ENCODE data around the gene C11orf52.

The C11orf52 gene

DNA sequence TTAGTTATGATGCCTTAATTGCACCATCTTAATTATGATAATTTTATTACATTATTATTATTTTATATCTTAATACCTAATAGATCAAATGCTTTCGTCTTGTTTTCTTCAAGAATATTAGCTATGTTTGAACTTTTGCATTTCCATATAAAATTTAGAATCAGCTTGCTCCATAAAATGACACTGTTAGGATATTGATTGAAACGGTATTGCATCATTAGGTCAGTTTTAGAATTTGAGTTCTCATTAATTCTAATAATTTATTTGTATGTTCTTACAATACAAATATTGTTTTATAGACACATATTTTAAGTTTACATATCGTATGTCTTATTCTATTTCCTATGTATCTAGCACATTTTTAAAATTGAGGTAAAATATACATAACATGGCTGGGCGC, 32.7 kb upstream of the C11orf52 start:
- Histone ChIP-seq H3K27me3 (ENCODE audit: insufficient read depth, poor library complexity, severe bottlenecking) (no peaks in the 10 kb centered on the region), H3K27ac (replicated peaks) (no peak overlapping the region), H3K4me3 (replicated peaks; ENCODE audit: insufficient read depth, low read length) (no peak overlapping the region)
- TF ChIP-seq, protein P1, sequence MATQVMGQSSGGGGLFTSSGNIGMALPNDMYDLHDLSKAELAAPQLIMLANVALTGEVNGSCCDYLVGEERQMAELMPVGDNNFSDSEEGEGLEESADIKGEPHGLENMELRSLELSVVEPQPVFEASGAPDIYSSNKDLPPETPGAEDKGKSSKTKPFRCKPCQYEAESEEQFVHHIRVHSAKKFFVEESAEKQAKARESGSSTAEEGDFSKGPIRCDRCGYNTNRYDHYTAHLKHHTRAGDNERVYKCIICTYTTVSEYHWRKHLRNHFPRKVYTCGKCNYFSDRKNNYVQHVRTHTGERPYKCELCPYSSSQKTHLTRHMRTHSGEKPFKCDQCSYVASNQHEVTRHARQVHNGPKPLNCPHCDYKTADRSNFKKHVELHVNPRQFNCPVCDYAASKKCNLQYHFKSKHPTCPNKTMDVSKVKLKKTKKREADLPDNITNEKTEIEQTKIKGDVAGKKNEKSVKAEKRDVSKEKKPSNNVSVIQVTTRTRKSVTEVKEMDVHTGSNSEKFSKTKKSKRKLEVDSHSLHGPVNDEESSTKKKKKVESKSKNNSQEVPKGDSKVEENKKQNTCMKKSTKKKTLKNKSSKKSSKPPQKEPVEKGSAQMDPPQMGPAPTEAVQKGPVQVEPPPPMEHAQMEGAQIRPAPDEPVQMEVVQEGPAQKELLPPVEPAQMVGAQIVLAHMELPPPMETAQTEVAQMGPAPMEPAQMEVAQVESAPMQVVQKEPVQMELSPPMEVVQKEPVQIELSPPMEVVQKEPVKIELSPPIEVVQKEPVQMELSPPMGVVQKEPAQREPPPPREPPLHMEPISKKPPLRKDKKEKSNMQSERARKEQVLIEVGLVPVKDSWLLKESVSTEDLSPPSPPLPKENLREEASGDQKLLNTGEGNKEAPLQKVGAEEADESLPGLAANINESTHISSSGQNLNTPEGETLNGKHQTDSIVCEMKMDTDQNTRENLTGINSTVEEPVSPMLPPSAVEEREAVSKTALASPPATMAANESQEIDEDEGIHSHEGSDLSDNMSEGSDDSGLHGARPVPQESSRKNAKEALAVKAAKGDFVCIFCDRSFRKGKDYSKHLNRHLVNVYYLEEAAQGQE (IDR thresholded peaks at IDR 0.05; ENCODE audit: insufficient replicate concordance, low read depth): no peak
- TF ChIP-seq POLR2AphosphoS5 (IDR thresholded peaks at IDR 0.05; ENCODE audit: low read depth) (no peak), GABPA (IDR thresholded peaks at IDR 0.05; ENCODE audit: low read depth) (no peak), SPI1 (IDR thresholded peaks at IDR 0.05; ENCODE audit: borderline replicate concordance, low read depth) (no peak)
- TF ChIP-seq, protein P2, sequence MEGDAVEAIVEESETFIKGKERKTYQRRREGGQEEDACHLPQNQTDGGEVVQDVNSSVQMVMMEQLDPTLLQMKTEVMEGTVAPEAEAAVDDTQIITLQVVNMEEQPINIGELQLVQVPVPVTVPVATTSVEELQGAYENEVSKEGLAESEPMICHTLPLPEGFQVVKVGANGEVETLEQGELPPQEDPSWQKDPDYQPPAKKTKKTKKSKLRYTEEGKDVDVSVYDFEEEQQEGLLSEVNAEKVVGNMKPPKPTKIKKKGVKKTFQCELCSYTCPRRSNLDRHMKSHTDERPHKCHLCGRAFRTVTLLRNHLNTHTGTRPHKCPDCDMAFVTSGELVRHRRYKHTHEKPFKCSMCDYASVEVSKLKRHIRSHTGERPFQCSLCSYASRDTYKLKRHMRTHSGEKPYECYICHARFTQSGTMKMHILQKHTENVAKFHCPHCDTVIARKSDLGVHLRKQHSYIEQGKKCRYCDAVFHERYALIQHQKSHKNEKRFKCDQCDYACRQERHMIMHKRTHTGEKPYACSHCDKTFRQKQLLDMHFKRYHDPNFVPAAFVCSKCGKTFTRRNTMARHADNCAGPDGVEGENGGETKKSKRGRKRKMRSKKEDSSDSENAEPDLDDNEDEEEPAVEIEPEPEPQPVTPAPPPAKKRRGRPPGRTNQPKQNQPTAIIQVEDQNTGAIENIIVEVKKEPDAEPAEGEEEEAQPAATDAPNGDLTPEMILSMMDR (IDR thresholded peaks at IDR 0.05; ENCODE audit: insufficient read depth, low read length): no peak
- DNase-seq (ENCODE audit: low read depth in 1 of 2, low spot score in 1 of 2): no peak

DNA sequence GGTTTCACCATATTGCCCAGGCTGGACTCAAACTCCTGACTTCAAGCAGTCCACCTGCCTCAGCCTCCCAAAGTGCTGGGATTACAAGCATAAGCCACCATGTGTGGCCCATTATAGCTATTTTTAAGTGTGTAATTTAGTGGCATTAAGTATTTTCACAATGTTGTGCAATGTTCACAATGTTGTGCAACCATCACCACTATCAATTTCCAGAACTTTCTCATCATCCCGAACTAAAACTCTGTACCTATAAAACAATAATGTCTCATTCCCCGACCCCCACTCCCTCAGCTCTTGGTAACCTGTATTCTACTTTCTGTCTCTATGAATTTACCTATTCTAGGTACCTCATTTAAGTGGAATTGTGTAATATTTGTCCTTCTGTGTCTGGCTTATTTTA, 31.9 kb upstream of the C11orf52 start:
- Histone ChIP-seq H3K27ac (replicated peaks) (no peak overlapping the region), H3K4me3 (replicated peaks; ENCODE audit: insufficient read depth, low read length) (no peak overlapping the region), H3K27me3 (ENCODE audit: insufficient read depth, poor library complexity, severe bottlenecking) (no peaks in the 10 kb centered on the region)
- TF ChIP-seq, protein P2 (IDR thresholded peaks at IDR 0.05; ENCODE audit: insufficient read depth, low read length): no peak
- TF ChIP-seq, protein P1 (IDR thresholded peaks at IDR 0.05; ENCODE audit: insufficient replicate concordance, low read depth): no peak
- no peak for TF ChIP-seq POLR2AphosphoS5 (IDR thresholded peaks at IDR 0.05; ENCODE audit: low read depth)
- TF ChIP-seq SPI1 (IDR thresholded peaks at IDR 0.05; ENCODE audit: borderline replicate concordance, low read depth): no peak
- TF ChIP-seq GABPA (IDR thresholded peaks at IDR 0.05; ENCODE audit: low read depth): no peak
- no peak for DNase-seq (ENCODE audit: low read depth in 1 of 2, low spot score in 1 of 2)

DNA sequence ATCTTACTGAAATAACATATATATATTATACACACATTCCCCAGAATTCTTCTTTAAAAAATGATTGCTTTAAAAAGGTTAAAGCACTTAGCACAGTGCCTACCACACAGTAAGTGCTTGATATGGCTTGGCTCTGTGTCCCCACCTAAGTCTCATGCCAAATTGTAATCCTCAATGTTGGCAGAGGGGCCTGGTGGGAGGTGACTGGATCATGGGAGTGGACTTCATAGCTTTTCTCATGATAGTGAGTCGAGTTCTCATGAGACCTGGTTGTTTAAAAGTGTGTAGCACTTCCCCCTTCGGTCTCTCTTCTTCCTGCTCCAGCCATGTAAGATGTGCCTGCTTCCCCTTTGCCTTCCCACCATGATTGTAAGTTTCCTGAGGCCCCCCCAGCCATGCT, 13.3 kb upstream of the C11orf52 start:
- DNase-seq (ENCODE audit: low read depth in 1 of 2, low spot score in 1 of 2): peak in 1 of 2 experiments; percentile 10
- no peaks in the 10 kb centered on the region for H3K27me3 ChIP-seq (ENCODE audit: insufficient read depth, poor library complexity, severe bottlenecking)
- no peak overlapping the region for H3K27ac ChIP-seq (replicated peaks)
- no peak overlapping the region for H3K4me3 ChIP-seq (replicated peaks; ENCODE audit: insufficient read depth, low read length)
- TF ChIP-seq SPI1 (IDR thresholded peaks at IDR 0.05; ENCODE audit: borderline replicate concordance, low read depth) (0 out of 2 replicates have a peak, but pooled peaks have one; percentile 11), POLR2AphosphoS5 (IDR thresholded peaks at IDR 0.05; ENCODE audit: low read depth) (no peak)

DNA sequence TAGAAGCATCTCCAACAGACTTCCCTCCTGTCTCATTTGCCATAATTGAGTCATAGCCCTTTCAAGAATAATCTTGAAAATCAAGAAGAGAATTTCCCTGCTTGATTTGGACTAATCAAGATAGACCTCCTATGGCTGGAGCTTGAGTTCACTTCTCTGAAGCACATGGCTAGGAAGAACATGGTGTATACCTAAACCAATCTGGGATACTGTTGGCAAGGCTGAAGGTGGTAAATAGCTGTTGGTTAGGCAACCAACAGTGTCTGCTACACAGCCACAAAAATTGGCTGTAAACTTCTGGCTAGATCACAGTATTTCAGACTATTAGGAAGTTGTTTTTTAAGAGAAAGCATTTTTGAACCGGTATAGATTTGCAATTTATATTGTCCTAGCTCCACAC, 12.0 kb upstream of the C11orf52 start:
- no peak for DNase-seq (ENCODE audit: low read depth in 1 of 2, low spot score in 1 of 2)
- TF ChIP-seq SPI1 (IDR thresholded peaks at IDR 0.05; ENCODE audit: borderline replicate concordance, low read depth) (no peak), POLR2AphosphoS5 (IDR thresholded peaks at IDR 0.05; ENCODE audit: low read depth) (no peak), GABPA (IDR thresholded peaks at IDR 0.05; ENCODE audit: low read depth) (no peak)
- TF ChIP-seq, protein P2 (IDR thresholded peaks at IDR 0.05; ENCODE audit: insufficient read depth, low read length): no peak
- TF ChIP-seq, protein P1 (IDR thresholded peaks at IDR 0.05; ENCODE audit: insufficient replicate concordance, low read depth): no peak
- Histone ChIP-seq H3K27me3 (ENCODE audit: insufficient read depth, poor library complexity, severe bottlenecking) (peaks cover 4% of the 10 kb centered on the region), H3K27ac (replicated peaks) (no peak overlapping the region), H3K4me3 (replicated peaks; ENCODE audit: insufficient read depth, low read length) (no peak overlapping the region)

All from HL-60 (cell line).